ENCODE measurements around the gene APAF1.
A peak's percentile ranks its signal among the peaks of the same experiment; 100 is the strongest.

The APAF1 gene

DNA sequence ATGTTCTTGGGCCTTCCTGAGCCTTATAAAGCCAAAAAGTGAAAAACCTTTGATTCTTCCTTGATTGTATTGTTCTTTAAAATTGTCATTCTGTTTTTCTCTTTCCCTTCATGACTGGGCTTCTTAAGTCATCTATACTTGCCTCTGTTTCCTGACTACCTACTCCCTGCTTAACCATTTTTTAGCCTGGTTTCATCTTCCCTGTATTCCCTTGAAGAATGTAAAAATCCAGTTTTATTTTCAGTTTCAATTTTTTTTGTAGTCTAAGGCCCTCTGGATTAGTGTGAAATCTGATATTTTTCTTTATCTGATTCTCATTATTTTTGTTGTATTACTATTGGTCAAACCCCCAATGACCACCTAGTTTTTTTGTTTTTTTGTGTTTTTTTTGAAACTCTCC, 46.3 kb downstream of the APAF1 start:
- H3K4me1 Mint-ChIP-seq = peaks cover 2% of the 10 kb centered on the region
- ATAC-seq = no peak
- DNase-seq = no peak
- H3K4me3 Mint-ChIP-seq = no peak overlapping the region
- H3K9me3 Mint-ChIP-seq = no peaks in the 10 kb centered on the region
- H3K27me3 Mint-ChIP-seq = no peaks in the 10 kb centered on the region
- no peak overlapping the region for H3K27ac Mint-ChIP-seq
- H3K36me3 Mint-ChIP-seq (ENCODE audit: low read depth) = peaks cover 25% of the 10 kb centered on the region

DNA sequence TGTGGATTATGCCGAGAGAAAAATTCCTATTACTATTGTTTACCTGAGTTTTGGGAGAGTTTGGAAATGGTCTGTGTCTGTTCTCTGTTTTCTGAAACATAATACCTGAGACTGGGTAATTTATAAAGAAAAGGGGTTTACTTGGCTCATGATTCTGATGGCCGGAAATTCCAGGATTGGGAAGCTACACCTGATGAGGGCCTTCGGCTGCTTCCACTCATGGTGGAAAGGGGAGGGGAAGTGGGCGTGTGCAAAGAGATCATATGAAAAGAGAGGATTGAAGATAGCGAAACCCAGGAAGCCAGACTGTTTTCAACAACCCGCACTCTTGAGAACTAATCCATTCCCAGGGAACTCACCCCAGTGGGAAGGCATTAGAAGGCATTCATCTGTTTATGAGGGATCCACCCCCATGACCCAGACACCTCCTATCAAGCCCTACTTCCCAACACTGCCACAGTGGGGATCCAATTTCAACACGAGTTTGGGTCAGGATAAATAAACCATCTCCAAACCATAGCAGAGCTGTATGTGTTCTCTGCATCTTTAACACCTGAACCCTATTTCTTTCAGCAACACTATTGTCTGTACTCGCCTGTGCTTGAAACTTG, 51.1 kb downstream of the APAF1 start:
- Mint-ChIP-seq H3K4me3 (no peak overlapping the region), H3K27ac (no peak overlapping the region), H3K27me3 (no peaks in the 10 kb centered on the region), H3K36me3 (ENCODE audit: low read depth) (peaks cover 33% of the 10 kb centered on the region), H3K9me3 (no peaks in the 10 kb centered on the region), H3K4me1 (peaks cover 2% of the 10 kb centered on the region)
- ATAC-seq (no peak), DNase-seq (no peak)

DNA sequence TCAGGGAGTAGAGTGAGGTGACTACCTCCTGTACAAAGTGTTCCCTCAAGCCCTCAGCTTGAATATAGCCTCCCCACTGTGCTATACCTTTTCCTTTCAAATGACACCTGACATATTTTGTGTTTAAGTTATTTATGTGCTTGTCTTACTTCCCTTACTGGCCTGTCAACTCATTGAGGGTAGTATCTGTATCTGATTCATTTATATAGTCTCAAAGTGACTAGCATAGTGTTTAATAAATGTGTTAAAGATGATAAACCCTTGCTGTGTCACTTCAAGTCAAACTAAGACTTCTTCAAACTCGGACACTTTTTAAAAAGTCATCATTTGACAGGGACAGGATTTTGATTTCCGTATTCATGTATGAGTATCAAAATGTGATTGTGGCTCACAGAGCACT, 52.1 kb downstream of the APAF1 start:
- DNase-seq (no peak), ATAC-seq (no peak)
- Mint-ChIP-seq H3K27ac (no peak overlapping the region), H3K36me3 (ENCODE audit: low read depth) (peaks cover 33% of the 10 kb centered on the region), H3K4me3 (no peak overlapping the region), H3K27me3 (no peaks in the 10 kb centered on the region), H3K4me1 (no peaks in the 10 kb centered on the region), H3K9me3 (no peaks in the 10 kb centered on the region)

DNA sequence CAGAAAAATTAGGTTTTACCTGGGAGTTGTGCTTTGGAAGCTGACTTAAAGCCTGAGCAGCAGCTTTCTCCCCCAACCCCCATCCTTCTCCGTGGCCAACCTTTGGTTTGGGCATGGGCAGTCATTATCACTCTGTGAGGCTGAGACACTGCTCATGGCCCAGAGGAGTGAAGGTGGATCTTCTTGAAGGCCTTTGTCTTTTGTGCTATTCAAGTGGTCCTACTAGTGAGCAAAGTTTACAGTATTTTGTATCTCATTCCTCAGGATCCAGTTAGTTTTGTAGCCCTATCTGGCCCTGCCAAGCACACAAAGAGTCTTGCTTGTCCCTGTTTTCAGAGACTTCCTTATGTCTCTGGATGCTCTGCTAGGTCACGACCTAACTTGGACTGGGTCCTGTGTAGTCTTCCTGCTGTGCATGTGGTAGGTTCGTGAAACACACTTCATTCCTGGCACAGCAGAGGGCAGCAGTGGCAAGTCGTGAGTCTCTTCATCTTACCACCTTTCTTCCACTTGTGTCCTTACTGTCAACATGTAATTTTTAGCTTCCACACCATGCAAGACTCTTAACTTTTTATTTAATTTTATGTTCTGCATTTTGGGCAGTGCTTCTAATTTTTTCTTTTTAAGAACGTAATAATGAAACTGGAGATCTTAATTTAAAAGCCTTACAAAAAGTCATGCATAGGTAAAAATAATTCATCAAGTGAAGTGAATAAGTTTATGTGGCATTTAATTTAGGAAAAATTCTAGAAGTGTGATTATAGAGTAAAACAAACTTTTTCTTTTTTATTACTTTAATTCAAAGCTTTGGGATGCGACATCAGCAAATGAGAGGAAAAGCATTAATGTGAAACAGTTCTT, 53.7 kb downstream of the APAF1 start:
- DNase-seq = peak; percentile 47
- Mint-ChIP-seq H3K27ac (no peak overlapping the region), H3K9me3 (no peaks in the 10 kb centered on the region), H3K27me3 (no peaks in the 10 kb centered on the region), H3K4me1 (no peaks in the 10 kb centered on the region), H3K36me3 (ENCODE audit: low read depth) (peaks cover 27% of the 10 kb centered on the region), H3K4me3 (no peak overlapping the region)
- ATAC-seq = peak; percentile 89

DNA sequence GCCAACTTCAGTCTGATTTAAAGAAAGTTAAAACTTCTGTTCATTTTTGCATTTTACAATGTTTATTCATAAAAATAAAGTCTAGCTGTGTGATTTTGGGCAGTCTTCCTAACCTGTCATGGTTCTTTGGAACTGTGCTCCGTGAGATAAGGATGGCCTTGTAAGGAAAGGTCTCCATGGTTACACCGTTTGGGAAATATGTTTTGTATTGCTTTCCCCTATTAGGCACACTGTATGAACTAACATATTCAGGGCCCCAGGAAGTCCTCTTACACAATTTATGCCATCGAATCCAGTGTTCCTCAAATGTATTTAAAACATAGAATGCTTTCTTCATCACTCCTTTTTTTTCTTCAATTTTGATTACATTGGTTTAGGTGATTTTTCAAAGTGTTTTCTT, 54.5 kb downstream of the APAF1 start:
- no peak overlapping the region for H3K27ac Mint-ChIP-seq
- DNase-seq (no peak), ATAC-seq (no peak)
- no peaks in the 10 kb centered on the region for H3K27me3 Mint-ChIP-seq
- H3K9me3 Mint-ChIP-seq = no peaks in the 10 kb centered on the region
- H3K36me3 Mint-ChIP-seq (ENCODE audit: low read depth) = peaks cover 25% of the 10 kb centered on the region
- H3K4me3 Mint-ChIP-seq = no peak overlapping the region
- no peaks in the 10 kb centered on the region for H3K4me1 Mint-ChIP-seq

DNA sequence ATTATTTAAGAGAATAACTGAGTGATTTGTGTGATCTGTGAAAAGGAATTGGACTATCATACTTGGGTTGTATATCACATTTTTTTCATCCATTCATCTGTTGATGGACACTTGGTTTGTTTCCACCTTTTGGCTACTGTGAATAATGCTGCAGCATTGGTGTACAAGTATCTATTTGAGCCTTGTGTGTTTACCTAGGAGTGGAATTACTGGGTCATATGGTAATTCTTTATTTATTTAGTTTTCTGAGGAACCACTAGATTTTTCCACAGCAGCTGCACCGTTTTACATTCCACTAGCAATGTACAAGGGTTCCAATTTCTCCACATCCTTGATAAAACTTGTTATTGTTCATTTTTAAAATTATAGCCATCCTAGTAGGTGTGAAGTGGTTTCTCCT, 56.1 kb downstream of the APAF1 start:
- no peak overlapping the region for H3K27ac Mint-ChIP-seq
- no peaks in the 10 kb centered on the region for H3K4me1 Mint-ChIP-seq
- H3K4me3 Mint-ChIP-seq = no peak overlapping the region
- H3K9me3 Mint-ChIP-seq = no peaks in the 10 kb centered on the region
- no peaks in the 10 kb centered on the region for H3K27me3 Mint-ChIP-seq
- H3K36me3 Mint-ChIP-seq (ENCODE audit: low read depth) = peaks cover 19% of the 10 kb centered on the region
- DNase-seq = no peak
- ATAC-seq = no peak

DNA sequence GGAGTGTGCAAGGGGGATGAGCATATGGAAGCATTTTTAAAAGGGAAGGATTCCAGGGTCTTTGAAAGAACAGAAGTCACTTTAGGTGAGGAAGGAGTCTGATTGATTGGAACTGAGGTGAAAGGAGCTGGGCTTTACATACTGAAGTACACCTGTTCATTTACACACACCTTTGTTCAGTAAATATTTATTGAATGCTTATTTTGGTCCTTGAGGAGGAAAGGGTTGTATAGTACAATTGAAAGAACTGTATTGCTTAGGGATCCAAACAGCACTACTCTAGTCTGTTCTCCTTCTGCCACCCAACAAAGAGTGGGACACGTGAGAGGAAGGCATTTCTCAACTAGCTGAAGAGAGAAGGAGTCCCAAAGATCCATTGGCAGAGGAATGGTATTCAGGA, 63.9 kb downstream of the APAF1 start:
- ATAC-seq (no peak), DNase-seq (no peak)
- Mint-ChIP-seq H3K9me3 (no peaks in the 10 kb centered on the region), H3K27me3 (no peaks in the 10 kb centered on the region), H3K27ac (no peak overlapping the region), H3K4me1 (no peaks in the 10 kb centered on the region), H3K4me3 (no peak overlapping the region), H3K36me3 (ENCODE audit: low read depth) (peaks cover 14% of the 10 kb centered on the region)

DNA sequence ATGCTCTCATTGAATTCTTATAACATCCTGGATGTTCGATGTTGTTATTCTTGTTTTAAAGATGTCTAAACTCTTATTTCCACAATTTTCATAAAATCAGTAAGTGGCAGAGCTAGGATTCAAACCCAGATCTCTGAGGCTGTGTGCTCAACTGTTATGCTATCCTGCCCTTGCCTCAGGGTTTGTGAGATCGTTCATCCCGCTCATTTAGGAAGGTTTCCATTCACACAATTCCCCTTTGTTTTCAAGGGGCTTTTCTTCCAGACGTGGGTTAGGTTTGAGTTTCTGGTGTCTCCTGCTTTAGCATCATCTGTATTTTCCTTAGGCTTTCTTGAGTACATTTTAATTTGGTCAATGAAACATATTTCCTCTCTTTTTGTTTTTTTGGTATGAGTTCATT, 69.3 kb downstream of the APAF1 start:
- no peak for ATAC-seq
- Mint-ChIP-seq H3K9me3 (no peaks in the 10 kb centered on the region), H3K4me3 (no peak overlapping the region), H3K27me3 (no peaks in the 10 kb centered on the region), H3K36me3 (ENCODE audit: low read depth) (peaks cover 9% of the 10 kb centered on the region), H3K27ac (no peak overlapping the region), H3K4me1 (no peaks in the 10 kb centered on the region)
- DNase-seq = no peak

DNA sequence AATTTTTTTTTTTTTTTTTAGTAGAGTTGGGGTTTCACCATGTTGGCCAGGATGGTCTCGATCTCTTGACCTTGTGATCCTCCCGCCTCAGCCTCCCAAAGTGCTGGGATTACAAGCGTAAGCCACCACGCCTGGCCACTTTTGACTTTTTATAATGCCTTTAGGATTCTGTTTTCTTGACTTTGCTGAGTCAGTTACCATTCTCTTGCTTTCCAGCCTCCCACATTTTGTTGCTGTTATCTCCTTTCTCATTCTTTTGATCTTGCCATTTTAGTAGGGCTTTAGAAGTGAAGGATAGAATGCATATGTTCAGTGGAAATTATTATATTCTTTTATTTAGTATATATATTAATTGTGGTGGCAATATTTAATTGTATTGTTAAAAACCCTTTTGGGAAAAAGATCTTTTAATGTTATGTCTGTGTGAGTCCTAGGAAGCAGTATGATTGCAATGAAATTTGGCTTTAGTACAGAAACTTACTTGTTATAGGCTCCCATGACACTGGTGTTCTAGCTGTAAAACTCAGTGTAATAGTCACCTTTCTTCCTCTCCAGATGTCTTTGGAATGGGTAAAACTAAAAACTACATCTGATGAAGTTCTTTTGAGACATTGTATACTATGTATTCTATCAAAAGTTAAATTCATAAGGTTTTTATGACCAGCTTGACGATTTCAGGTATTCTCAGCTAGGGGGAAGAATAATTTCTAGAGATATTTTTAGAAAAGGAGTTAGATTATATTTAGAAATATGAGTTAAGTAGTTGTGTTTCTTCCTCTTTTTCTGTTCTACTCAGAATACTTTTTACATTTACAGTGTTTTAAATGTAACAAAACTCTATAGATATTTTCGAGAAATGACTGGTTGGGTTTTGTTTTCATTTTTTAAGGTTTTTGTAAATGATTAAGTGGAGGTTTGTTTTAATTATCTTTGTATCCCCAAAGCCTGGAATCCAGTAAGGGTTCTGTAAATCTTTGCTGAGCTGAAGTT, 74.7 kb downstream of the APAF1 start:
- Mint-ChIP-seq H3K4me1 (no peaks in the 10 kb centered on the region), H3K36me3 (ENCODE audit: low read depth) (peaks cover 12% of the 10 kb centered on the region), H3K27ac (no peak overlapping the region), H3K27me3 (no peaks in the 10 kb centered on the region), H3K4me3 (no peak overlapping the region), H3K9me3 (no peaks in the 10 kb centered on the region)
- DNase-seq (no peak), ATAC-seq (no peak)

DNA sequence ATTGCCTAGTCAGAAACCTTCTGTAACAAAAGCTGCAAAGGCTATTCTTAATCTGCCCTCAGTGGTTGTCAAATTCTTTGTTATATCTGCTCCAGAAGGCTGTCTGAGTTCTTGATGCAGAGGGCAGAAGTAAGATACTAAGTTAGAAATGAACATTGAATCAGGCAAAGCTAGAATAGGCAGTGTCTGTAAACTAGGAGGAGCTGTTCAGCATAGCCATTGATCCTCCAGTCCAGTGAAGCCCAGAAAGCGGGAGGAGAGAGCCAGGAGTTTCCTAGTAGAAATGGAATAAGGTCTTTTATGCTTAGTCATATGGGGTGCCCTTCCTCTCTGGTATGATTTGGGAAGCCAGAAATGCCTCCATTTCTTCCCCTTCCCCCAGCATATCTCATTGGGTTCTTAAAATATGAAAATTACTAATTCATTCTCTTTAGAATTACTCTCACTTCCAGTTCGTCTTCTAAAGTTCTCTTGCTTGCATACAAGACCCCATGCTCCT, 76.2 kb downstream of the APAF1 start:
- H3K9me3 Mint-ChIP-seq = no peaks in the 10 kb centered on the region
- H3K36me3 Mint-ChIP-seq (ENCODE audit: low read depth) = peaks cover 17% of the 10 kb centered on the region

DNA sequence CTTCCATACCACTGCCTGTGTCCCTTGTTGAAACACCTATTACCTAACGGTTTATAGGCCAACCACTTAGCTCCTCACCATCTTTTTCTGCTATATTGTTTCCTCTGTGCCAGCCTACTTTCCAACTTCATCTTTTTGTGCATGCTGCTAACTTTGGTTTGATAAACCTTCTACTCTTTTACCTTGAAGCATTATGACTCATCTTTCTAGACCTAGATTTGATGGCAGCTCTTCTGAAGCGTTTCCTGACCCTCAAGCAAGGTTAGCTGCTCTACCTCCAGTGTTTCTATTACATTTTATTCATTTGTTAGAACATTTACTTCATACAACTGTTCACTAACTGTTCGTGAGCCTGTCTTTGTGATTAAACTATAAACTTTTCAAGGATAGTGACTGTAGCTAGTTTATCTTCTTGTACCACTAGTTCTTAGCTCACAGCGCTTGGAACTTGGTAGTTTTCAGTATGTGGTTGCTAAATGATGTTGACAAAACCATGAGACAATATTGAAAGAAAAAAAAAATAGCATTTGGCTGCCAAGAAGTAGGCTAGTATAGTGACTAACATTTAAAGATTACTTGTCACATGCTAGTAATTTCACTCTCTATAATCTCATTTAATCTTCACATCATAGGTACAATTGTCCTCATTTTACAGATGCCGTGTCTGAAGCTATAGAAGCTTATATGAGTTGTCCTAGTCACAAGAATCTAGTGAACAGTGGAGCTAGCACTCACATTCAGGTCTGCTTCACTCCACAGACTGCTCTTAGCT, 79.5 kb downstream of the APAF1 start:
- no peak for ATAC-seq
- H3K27me3 Mint-ChIP-seq = no peaks in the 10 kb centered on the region
- H3K4me3 Mint-ChIP-seq = no peak overlapping the region

More for the DNA sequence above, 76.2 kb downstream of the APAF1 start:
- no peaks in the 10 kb centered on the region for H3K4me1 Mint-ChIP-seq
- no peak overlapping the region for H3K27ac Mint-ChIP-seq
- H3K27me3 Mint-ChIP-seq = no peaks in the 10 kb centered on the region
- ATAC-seq = no peak
- H3K4me3 Mint-ChIP-seq = no peak overlapping the region
- DNase-seq = no peak

DNA sequence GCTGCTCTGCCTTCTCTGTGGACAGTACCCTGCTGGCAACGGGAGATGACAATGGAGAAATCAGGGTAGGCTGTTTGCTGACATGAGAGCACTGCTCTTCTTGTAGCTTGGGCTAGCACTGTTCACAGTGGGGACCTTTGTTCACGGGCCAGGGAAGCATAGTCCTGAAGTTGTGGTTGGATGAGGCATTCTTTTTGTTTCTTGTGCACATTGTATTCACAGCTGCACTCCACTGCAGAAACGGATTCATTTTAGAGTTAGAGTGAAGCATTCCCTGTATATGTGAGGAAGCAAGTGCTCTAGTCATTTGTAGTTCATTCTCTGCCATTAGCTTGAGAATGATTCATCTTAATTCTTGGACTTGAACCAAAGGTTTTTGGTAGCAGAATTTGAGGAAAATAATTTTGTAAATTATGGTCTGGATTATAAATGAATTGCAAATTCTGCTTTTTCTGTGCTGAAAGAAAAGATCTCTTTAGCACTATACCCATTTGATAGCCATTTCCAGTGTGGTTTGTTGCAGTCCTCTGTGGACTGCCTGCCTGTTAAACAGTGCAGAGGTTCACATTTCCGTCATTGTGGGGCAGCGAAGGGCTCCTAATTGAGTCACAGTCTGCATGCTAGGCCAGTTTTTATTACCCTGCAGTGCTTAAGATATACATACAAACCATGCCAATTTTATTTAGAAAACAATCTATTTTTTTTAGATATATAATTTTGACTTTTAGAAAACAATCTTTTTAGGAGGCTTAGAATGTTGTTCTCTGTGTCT, 80.6 kb downstream of the APAF1 start:
- peak; percentile 63 for DNase-seq
- ATAC-seq = peak; percentile 93
- H3K36me3 Mint-ChIP-seq (ENCODE audit: low read depth) = peaks cover 20% of the 10 kb centered on the region

More for the DNA sequence above, 79.5 kb downstream of the APAF1 start:
- Mint-ChIP-seq H3K36me3 (ENCODE audit: low read depth) (peaks cover 20% of the 10 kb centered on the region), H3K9me3 (no peaks in the 10 kb centered on the region), H3K27ac (no peak overlapping the region), H3K4me1 (no peaks in the 10 kb centered on the region)
- DNase-seq = no peak

DNA sequence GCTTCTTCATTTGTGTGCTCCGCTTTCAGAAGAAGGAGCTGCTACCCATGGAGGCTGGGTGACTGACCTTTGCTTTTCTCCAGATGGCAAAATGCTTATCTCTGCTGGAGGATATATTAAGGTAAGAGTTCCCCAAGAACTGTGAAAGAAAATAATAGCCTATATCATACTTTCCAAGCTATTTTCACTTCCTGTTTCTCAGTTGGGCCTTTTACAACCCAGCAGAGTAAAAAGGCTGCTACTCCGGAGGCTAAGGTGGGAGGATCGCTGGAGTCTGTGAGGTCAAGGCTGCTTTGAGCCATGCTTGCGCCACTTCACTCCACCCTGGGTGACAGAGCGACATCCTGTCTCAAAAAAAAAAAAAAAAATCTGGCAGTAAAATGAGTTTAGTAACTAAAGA, 82.1 kb downstream of the APAF1 start:
- DNase-seq (no peak), ATAC-seq (no peak)
- Mint-ChIP-seq H3K4me1 (no peaks in the 10 kb centered on the region), H3K27ac (no peak overlapping the region), H3K4me3 (no peak overlapping the region), H3K27me3 (no peaks in the 10 kb centered on the region), H3K9me3 (no peaks in the 10 kb centered on the region), H3K36me3 (ENCODE audit: low read depth) (peaks cover 17% of the 10 kb centered on the region)

More for the DNA sequence above, 80.6 kb downstream of the APAF1 start:
- Mint-ChIP-seq H3K27ac (no peak overlapping the region), H3K4me1 (no peaks in the 10 kb centered on the region), H3K4me3 (no peak overlapping the region), H3K9me3 (no peaks in the 10 kb centered on the region), H3K27me3 (no peaks in the 10 kb centered on the region)

All from activated naive CD8-positive, alpha-beta T cell treated with anti-CD3 and anti-CD28 coated beads, Interleukin-2, amount 50 U/mL, for 24 hours (primary cell).